RCC 7860 (cell line): ENCODE data around the gene CASKIN2.

ENCODE experiments used
- DNase-seq: peaks from one replicate; pipeline ENCODE4 v3.0.0-alpha.2; 2015; ENCODE audit warnings: low spot score
- FAIRE-seq: peaks from 2 replicates; lab custom pipeline; 2012; peaks lifted over from hg19 to GRCh38; lab: Jason Lieb, UNC

CASKIN2 gene

DNA sequence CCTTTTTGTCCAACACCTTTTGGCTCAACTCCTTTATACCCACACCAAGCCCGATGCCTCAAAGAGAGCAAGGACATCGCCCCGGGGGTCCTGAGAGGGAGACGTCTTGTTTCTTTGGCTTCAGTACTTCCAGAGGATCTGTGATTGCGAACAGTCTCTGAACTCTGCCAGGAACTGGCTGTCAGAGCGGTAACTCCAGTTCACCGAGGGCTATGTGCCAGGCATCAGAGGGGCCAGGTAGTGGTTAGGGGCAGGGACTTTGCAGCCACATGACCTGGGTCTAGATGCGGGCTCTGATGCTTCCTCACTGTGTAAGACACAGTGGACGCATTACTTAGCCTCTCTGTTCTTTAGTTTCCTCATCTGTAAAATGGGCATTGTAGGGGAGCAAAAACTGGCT lies 31.8 kb upstream of the CASKIN2 start:
- FAIRE-seq (no peak), DNase-seq (no peak)

DNA sequence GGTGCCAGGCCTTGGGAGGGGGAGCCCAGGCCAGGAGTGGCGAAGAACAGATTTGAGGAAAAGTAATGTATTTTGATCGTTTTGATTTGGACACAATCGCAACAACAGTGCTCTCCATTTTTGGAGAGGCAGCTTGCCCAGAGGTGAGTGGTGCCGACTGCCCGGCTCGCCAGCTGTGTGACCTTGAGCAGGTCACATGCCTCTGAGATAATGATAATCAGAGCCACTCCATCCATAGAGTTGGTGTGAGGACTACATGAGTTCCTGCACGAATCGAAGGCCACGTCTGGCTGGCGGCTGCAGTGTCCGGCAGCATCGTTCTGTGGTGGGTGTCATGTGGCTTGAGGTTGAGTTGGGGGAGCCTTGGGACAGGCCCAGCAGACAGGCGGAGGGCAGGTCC lies 30.8 kb upstream of the CASKIN2 start:
- FAIRE-seq (no peak), DNase-seq (no peak)

DNA sequence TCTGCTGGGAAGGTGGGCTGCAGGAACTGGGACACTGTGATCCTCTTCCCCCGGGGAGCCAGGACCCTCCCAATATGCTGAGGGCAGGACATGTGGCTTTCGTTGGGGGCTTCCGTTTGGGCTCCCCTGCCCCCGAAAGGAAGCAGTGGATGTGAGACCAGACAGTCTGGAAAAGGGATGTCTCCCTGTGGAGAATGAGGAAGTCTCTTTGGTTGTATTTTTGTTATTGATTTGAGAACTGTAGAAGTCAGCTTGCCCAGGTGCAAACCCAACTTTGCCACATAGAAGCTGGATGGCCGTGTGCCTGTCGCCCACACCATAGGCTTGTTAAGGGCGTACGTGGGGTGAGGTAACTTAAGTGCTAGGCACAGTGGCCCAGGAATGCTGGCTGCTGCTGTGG lies 28.9 kb upstream of the CASKIN2 start:
- FAIRE-seq (no peak), DNase-seq (no peak)

DNA sequence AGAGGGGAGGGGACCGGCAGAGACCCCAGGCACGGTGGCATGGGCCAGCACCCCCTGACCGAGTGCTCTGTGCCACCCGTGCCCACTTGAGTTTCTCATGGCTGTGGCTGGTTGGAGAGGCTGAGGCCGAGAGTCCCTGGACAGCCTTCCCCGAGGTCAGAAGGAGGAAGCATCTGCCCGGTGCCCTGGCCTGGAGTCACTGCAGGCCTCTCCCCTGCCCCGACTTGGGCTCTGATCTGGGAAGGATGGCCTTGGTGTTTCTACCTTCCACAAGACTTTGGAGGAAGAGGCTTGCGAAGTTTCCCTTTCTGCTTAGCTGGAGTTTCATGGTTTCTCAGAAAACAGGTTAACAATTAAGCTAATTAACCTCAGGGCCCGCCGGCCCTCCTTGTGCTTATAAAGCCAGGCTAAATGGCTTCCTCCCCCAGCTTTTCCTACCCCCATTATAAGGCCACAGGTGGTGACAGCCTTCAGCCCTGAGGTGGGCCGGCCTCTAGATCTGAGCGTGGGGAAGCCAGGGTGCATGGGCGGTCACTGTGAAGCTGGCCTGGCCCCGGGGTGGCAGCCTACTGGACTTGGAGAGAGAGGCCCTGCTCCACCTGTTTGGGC lies 27.5 kb upstream of the CASKIN2 start:
- no peak for FAIRE-seq
- no peak for DNase-seq

DNA sequence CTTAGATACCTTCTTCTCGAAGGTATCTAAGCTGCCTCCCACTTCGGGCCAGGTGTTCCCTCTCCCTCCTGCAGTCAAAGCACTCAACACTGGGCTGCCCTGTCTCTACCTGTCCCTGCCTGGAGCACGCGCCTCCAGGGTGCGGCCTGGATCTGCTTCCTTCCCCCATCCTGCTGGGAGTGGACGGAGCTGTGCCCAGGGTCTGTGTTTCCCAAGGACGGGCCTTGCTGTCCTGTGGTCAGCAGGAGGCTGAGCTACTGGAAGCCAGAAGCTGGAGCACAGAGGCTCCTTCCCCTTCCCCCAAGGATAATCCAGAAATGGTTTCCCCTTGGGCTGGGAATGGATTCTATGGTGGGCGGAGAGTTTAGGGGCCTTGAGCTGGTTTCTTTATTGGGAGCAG lies 26.9 kb upstream of the CASKIN2 start:
- no peak for FAIRE-seq
- DNase-seq: no peak

DNA sequence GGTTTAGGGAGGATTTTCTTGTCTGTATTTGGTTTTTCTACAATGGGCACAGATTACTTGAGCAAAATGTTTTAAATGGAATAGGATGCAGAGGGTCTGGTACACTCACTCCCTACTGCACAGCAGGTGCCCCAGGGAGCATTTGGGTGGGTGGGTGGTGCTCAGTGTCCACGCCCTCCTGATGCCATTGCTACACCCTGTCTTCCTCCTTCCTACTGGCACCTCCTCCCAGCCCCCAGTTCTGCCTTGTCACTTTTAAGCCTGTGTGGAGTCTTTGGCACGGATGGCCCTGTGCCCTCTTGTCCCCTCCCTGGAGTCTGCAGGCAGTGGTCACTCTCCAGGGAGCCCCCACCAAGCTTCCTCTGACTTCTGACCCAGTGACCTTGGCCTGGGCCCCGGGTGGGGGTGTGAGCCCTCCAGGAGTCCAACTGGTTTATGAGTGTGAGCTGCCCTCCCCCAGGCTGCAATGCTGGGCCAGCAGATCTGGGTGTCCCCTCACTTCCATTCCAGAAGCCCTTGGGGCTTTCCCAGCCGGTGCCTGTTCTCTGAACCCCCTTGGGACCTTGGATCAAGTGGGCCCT lies 25.7 kb upstream of the CASKIN2 start:
- FAIRE-seq (no peak), DNase-seq (no peak)

DNA sequence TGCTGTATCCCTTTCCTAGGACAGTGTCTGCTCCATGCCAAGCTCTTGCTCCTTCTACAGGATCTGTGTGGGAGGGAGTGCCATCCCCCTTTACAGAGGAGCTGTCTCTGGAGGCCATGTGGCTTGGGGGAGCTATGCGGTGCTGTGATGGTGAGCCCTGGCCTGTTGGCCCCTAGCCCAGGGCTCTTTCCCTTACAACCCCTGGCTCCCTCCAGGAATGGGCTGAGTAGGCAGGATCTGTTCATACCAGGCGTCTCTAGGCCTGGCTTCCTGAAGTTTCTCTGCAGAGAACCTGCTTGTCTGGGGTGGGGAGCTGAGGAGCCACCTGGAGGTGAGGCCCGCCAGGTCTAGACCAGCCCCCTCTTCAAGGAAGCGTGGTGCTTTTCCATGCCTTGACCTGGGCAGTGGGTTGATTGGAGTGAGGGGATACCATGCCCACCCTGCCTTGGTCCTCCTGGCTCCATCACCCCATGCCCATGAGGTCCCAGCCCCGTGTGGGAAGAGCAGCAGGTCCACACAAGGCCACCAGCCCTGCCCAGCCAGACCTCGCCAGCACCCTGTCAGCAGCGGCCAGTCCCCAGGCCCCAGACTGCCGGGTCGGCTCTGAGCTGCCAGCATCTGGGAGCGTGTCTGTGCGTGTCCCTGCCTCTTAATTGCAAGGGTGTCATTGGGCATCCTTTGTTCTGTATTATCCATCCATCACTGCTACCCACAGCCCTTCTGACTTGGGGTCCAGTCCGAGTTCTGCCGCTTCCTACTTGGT lies 24.8 kb upstream of the CASKIN2 start:
- DNase-seq (no peak), FAIRE-seq (no peak)

DNA sequence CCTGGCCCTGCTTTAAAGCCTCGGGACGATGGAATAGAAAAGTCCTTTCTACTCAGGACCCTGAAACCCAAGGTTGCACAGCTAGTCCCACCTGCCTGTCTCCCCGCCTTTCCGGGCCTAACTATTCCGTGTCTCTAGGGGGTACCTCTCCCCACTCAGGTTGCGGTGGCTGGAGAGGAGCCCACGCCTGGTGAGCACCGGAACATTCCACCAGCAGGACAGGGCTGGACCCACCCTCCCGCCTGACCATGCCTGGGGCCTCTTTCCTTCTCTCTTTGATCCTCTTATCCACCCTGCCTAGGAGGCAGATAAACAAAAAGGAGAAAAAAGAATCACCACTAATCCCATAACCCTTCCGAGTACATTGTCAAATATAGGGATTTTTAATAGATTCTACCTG lies 21.0 kb upstream of the CASKIN2 start:
- DNase-seq: no peak
- no peak for FAIRE-seq

DNA sequence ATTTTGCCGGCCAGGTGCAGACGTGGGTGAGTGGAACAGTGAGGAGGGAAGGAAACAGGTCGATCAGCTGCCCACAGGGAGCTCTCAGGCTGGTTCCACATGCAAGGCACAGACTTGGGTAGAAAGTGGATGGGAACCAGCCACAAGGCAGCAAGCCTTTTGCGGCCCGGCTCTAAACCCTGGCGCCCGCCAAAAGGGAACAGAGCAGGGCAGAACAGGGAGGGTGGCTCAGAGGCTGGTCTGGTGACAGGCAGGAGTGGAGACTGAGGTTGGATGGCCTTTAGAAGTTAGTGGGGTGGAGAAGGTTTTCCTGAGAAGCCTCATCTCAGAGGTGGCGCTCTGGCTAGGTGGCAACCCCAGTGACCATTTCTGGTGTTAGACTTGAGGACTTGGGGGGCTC lies 20.5 kb upstream of the CASKIN2 start:
- DNase-seq (no peak), FAIRE-seq (no peak)

DNA sequence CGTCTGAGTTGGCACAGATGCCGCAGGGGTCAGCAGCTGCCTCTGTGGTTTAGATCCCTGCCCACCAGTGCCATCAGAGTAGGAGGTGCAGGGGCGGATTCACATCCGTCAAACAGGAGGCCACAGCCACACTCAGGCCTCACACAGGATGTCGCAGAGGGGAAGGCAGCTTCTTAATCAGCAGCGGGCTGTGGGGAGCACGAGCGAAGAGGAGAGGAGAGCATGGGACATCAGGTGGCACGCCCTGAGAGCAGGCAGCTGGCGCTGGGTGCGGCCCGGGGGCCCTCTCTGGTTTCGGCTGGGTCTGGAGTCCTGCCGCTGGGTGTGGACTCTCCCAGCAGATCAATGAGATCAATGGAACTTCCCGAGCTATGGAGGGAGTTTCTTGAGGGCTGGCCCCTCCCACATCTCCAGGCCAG lies 19.8 kb upstream of the CASKIN2 start:
- no peak for DNase-seq

DNA sequence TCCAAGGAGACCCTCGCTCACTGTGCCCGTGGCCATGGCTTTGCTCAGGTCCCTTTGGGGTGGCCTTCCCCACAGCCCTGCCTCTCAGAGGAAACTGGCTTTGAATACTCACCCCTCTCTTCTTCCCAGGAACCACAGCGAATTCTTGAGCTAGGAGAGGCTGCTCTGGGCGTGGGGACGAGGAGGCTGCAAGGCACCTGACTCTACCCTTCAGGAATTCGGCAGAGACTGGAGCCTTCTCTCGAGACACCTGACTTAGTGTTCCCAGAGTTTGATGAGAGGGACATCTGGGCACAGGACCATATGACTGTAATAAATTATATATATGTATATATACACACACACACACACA lies 16.4 kb upstream of the CASKIN2 start:
- FAIRE-seq (no peak), DNase-seq (no peak)

More for the DNA sequence above, 19.8 kb upstream of the CASKIN2 start:
- FAIRE-seq: no peak

DNA sequence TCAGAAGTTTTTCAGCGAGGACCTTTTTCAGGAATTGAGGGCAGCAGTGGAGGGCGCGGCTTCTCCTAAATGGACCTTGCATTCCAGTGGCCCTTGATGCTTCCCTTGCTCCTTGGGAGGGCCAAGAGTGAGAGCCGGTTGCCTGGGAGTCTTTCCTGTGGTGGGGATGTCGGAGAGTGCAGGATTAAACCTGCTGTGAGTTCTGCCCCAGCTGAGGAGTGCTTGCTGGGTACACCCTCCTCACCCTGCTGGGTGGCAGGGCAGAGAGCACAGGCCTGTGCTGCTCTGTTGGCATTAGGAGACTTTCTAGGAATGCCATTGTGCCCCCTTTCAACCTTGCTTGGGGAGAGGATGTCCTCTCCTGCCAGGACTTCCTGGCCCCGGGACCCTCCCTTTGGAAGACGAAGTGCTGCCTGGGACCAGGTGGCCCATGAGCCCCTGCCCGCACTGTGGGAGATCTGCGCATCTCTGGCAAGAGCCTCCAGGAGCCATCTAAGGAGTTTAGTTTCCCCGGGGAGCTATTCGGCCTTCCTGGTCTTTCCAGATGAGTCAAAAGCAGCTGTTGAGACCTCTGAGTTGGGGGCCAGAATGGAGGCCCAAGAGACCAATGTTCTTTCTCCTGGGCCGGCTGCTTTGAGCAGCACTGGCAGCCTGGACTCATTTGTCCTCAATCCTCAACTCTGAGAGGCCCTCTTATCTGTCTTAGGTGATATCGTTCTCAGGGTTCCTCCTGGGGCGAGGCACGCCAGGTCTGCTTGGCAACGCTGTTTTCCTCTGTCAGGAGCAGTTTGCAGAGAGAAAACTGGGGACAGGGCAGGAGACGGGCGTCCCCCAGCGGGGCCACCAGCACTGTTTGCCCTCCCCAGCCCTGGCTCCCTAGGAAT lies 15.7 kb upstream of the CASKIN2 start:
- DNase-seq (no peak), FAIRE-seq (no peak)

DNA sequence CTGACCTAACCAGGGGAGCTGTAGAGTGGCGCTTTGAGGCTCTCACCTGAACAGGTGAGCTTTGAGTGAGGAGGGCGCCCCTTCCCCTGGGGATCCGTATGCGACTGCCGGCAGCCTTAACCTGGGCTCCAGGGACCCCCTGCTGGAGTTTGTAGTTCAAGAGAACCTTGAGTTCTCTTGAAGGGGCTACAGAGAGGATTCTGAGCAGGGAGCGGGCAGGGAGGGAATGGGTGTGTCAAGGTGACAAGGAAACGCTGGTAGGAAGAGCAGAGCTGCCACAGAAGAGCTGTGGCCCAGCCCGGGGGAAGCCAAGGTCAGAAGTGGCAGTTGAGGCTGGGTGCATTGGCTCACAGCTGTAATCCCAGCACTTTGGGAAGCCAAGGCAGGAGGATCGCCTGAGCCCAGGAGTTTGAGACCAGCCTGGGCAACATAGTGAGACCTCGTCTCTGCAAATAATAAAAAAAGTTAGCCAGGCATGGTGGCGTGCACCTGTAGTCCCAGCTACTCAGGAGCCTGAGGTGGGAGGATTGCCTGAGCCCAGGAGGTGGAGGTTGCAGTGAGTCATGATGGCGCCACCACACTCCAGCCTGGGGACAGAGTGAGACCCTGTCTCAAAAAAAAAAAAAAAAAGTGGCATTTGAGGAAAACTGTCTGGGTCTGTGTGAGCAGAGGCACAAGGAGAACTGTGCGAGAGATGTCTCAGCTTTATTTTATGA lies 11.4 kb upstream of the CASKIN2 start:
- DNase-seq (no peak), FAIRE-seq (no peak)

DNA sequence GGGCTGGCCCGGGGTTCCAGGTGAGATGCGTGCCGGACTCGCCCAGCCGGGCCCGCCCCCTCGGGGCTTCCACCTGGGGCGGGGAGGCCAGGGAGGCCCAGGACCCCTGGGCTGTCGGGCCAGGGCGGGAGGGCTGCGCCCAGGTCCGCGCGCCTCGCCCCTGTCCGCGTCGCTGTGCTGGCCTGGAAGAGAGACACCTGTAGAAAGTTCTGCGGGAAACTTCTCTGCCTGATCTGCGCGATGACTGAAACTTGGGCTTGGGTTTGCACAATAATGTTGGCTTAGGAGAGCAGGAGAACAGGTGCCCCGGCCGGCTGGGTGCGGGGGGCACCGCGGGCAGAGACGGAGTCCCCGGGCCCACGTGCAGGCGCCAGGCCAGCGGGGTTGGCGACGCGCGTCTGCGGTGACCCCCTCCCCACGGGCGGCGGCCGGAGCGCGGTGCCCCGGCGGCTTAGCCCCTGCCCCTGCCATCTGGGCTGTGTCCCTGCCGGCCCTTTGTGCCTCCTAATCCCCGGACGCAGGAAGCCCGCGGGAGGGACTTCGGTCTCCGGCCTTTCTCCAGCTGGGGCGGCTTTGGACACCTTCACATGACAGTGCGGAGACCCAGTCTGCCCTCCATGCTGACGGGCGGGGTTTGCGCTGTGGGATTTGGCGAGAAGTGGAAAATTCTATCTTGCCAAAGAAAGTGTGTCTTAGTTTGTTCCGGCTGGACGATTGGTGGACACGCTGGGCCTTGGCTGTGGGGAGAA lies 10.6 kb upstream of the CASKIN2 start:
- no peak for DNase-seq
- FAIRE-seq: no peak

DNA sequence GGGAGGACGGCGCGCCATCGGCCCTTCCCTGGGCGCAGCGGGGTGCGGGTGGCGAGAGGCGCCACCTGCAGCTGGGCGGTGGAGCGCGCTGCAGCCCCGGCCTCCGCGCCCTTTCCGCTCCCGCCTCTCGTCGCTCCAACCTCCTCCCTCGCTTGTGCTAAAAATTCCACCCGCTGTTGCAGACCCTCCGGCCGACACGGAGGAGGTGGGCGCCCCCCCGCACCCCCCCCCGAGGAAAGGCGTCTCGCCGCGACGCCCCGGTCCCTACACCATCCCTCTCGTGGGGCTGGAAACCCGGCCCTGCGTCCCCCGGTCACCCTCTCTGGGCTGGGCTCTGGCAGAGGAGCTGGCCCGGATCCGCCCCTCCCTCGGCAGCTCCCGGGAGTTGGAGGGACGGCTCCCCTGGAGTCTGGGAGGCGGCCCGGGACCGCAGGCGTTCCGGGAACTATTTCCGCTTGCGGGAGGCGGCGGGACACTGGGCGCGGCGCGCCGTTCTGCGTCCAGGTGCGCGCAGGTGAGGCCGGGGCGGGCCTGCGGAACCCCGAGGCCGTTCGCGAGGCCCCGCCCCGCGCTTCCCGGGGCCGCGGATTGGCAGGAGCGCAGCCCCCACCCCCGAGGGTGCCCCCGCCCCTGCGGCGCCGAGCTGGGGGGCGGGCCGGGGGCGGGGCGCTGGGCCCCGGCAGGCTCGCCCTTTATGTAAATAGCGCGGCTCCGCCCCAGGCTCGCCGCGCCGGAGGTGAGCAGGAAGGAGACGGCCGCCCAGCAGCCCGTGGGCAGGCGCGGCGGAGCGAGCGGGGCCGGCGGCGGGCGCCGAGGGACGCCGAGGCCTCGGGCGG lies 9.9 kb upstream of the CASKIN2 start, which contains the start of gene LLGL2:
TSS of gene LLGL2 (plus strand) at position 728 of the 836 bp plus-strand sequence. CDS start 17,730 bp downstream, outside the sequence.
- DNase-seq (peak; percentile 59), FAIRE-seq (no peak)

DNA sequence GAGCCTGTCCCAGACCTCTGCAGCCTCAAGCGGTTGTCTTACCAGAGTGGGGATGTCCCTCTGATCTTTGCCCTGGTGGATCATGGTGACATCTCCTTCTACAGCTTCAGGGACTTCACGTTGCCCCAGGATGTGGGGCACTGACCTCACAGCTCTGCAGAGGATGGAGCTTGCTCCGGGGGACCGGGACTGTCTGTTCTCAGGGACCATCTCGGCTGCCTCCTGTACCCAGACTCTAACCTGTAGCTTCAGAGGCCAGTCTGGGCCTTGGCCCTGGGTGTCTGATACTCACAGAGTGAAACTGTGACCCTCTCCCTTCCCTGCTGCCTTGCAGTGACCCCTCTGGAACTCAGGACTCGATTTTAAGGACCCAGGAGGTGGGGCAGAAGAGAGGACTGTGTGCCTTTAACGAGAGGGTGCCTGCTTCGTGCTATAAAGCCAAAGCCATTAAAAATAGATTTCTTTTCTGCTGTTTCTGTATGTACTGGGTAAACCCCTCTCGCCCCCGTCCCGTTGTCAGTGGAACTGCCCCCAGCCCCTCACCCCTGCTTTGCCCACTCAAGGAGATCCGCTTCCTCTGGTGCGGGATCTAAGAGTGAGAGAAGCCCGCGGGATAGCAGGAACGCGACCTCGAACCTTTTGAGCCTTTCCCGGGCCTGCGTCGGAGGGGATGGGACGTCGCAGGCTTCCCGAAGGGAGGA lies 9.1 kb upstream of the CASKIN2 start:
- FAIRE-seq (no peak), DNase-seq (no peak)

DNA sequence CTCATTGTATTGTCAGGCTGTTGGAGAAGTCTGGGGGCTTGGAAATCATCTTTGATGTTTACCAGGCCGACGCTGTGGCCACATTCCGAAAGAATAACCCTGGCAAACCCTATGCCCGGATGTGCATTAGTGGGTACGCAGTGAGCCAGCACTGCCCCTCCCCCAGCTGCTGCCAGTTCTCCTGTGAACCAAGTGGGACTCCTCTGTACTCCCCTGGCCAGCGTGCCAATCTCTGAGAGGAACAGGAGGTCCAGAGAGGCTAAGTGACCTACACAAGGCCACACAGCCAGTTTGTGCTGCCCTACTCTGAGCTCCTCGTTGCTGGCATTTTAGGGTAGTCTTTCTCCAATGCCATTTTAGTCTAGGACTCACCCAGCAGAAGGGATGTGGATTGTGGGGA lies 8.3 kb upstream of the CASKIN2 start:
- no peak for FAIRE-seq

DNA sequence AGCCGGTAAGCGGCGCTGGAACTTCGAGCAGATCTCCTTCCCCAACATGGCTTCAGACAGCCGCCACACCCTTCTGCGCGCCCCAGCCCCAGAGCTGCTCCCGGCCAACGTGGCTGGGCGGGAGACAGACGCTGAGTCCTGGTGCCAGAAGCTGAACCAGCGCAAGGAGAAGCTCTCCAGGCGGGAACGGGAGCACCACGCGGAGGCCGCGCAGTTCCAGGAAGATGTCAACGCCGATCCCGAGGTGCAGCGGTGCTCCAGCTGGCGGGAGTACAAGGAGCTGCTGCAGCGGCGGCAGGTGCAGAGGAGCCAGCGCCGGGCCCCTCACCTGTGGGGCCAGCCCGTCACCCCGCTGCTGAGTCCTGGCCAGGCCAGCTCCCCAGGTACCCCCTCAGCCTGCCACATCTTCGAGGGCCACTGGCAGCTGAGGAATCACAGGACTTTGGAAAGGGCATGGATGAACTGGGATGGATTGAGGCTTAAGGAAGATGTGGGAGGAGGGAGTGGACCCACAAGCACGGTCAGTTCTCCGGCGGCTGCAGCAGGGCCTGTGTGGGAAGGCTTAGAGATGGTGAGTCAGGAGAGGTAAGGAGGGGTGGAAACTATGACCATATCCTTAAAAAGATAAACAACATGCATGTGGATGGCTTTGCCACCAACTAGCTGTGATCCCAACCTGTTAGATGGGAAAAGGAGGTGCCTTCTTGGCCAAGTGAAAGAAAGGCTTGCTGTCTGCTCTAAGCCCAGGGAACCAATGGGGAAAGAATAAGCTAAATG lies 6.8 kb upstream of the CASKIN2 start:
- FAIRE-seq (no peak), DNase-seq (no peak)

More for the DNA sequence above, 8.3 kb upstream of the CASKIN2 start:
- DNase-seq: no peak
